Ramos (cell line): ENCODE data around the gene EXD3.

Source experiments
- in situ Hi-C: fragments of 300-500 bp; cut with MboI; formaldehyde crosslinking; loops from one replicate; pipeline ENCODE4 v1.14.3; 2022; ENCODE audit warnings: low sequenced_read_pairs; ENCODE audit not compliant: unreplicated experiment

Gene EXD3

GRCh38 chr9:137305060-137305797 is 117.7 kb downstream of the EXD3 start:
- in situ Hi-C loops, result no loop called here

- in situ Hi-C loops, result no loop called here
These were observed 118.4 kb downstream of the EXD3 start for GRCh38 chr9:137304383-137305059.

GRCh38 chr9:137303893-137304382 is 119.0 kb downstream of the EXD3 start:
- in situ Hi-C loops, result no loop called here

- in situ Hi-C loops, result no loop called here
These were observed 119.6 kb downstream of the EXD3 start for GRCh38 chr9:137303151-137303892.

- in situ Hi-C loops, result no loop called here
These were observed 120.4 kb downstream of the EXD3 start for GRCh38 chr9:137302449-137303150.

GRCh38 chr9:137302118-137302448 is 120.9 kb downstream of the EXD3 start, which contains the start of gene NRARP:
Gene NRARP, minus strand, starts transcription at chr9:137302271. Its CDS starts 343 bp downstream, at chr9:137301928.
- in situ Hi-C loops, result no loop called here

- in situ Hi-C loops, result no loop called here
These were observed 121.6 kb downstream of the EXD3 start for GRCh38 chr9:137301081-137301947.

- in situ Hi-C loops, result no loop called here
These were observed 122.3 kb downstream of the EXD3 start for GRCh38 chr9:137300567-137301080.

GRCh38 chr9:137299938-137300337 is 123.0 kb downstream of the EXD3 start:
- in situ Hi-C loops, result loop anchor here (10.0 kb wide), 1 partner anchor 225 kb away; no protein-coding TSS in a partner anchor

GRCh38 chr9:137299203-137299565 is 123.8 kb downstream of the EXD3 start:
- in situ Hi-C loops, result loop anchor here (10.0 kb wide), 1 partner anchor 226 kb away; no protein-coding TSS in a partner anchor

- in situ Hi-C loops, result loop anchor here (10.0 kb wide), 1 partner anchor 226 kb away; no protein-coding TSS in a partner anchor
These were observed 124.4 kb downstream of the EXD3 start for GRCh38 chr9:137298401-137299202.

GRCh38 chr9:137297966-137298365 is 125.0 kb downstream of the EXD3 start:
- in situ Hi-C loops, result loop anchor here (10.0 kb wide), 1 partner anchor 227 kb away; no protein-coding TSS in a partner anchor

GRCh38 chr9:137296670-137297664 is 126.0 kb downstream of the EXD3 start:
- in situ Hi-C loops, result loop anchor here (10.0 kb wide), 1 partner anchor 228 kb away; no protein-coding TSS in a partner anchor

- in situ Hi-C loops, result loop anchor here (10.0 kb wide), 1 partner anchor 229 kb away; no protein-coding TSS in a partner anchor
These were observed 126.9 kb downstream of the EXD3 start for GRCh38 chr9:137295849-137296669.

- in situ Hi-C loops, result loop anchor here (10.0 kb wide), 1 partner anchor 229 kb away; no protein-coding TSS in a partner anchor
These were observed 127.6 kb downstream of the EXD3 start for GRCh38 chr9:137295238-137295811.
